ENCODE data around the gene PRR30.
"Not testable (repeated sequence)": the region's sequence is repeated elsewhere in the genome, so short reads cannot be mapped to it uniquely, and the experiment has no call there.

Gene PRR30

GRCh38 chr2:27128668-27129571, 10.3 kb downstream of the PRR30 start:
- peaks cover 34% of the 10 kb centered on the region for H3K36me3 ChIP-seq (replicated peaks)
- in situ Hi-C loops (cut with MboI; ENCODE audit: low sequenced_read_pairs): no loop called here
- no peak for DNase-seq (ENCODE audit: low spot score in 2 of 2)
- H3K27me3 ChIP-seq (ENCODE audit: low read depth): no peaks in the 10 kb centered on the region
- H3K4me3 ChIP-seq: no peak overlapping the region
- H3K9me3 ChIP-seq: no peaks in the 10 kb centered on the region
- H3K4me1 ChIP-seq: peaks cover 8% of the 10 kb centered on the region

GRCh38 chr2:27127883-27128667, 11.1 kb downstream of the PRR30 start:
- no peak for DNase-seq (ENCODE audit: low spot score in 2 of 2)
- Histone ChIP-seq H3K4me3 (no peak overlapping the region), H3K27me3 (ENCODE audit: low read depth) (no peaks in the 10 kb centered on the region), H3K4me1 (peaks cover 7% of the 10 kb centered on the region), H3K36me3 (replicated peaks) (peaks cover 34% of the 10 kb centered on the region), H3K9me3 (no peaks in the 10 kb centered on the region)
- in situ Hi-C loops (cut with MboI; ENCODE audit: low sequenced_read_pairs): no loop called here

DNA sequence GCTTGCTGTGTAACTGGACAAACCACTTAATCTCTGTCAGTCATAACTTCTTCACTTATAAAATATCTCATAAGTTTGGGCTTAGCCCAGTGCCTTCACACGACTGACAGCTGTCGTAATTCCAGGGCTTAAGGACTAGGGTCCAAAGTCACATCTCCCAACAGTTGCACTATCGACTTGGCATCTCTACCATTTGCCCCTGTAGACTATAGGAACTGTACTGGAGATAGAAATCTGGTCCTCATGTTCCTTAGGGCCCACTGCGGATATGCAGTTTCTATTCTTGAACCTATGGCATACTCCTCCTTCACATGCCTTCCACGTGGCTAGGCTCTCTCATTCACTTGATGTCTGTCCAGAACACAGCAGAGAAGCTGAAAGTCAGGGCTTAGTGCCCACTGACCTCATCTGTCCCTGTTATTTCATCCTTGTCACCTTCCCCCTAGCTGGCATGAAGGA, 12.9 kb downstream of the PRR30 start:
- H3K4me3 ChIP-seq: no peak overlapping the region
- peaks cover 7% of the 10 kb centered on the region for H3K4me1 ChIP-seq
- peaks cover 16% of the 10 kb centered on the region for H3K36me3 ChIP-seq (replicated peaks)
- DNase-seq (ENCODE audit: low spot score in 2 of 2): no peak
- in situ Hi-C loops (cut with MboI; ENCODE audit: low sequenced_read_pairs): no loop called here
- H3K27me3 ChIP-seq (ENCODE audit: low read depth): no peaks in the 10 kb centered on the region
- H3K9me3 ChIP-seq: no peaks in the 10 kb centered on the region

DNA sequence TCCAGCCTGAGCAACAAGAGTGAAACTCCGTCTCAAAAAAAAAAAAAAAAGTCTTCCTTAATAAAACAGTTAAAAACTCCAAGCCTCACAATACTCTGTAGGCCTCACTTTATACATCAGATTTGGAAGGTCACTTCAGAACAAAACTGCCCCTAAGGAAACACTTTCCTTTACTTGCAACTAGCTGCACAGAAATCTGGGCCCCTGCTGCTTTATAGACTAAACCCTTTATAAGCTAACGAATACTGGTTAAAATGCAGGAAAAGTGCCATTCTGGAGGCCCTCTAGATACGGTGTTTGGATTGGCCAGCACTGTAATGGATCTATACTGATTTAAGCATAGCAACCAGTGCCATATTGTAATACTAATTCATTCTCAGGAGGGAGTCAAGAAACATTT, 14.1 kb downstream of the PRR30 start:
- Histone ChIP-seq H3K9me3 (no peaks in the 10 kb centered on the region), H3K4me3 (no peak overlapping the region), H3K27me3 (ENCODE audit: low read depth) (no peaks in the 10 kb centered on the region), H3K36me3 (replicated peaks) (peaks cover 6% of the 10 kb centered on the region), H3K4me1 (peaks cover 7% of the 10 kb centered on the region)
- no peak for DNase-seq (ENCODE audit: low spot score in 2 of 2)
- in situ Hi-C loops (cut with MboI; ENCODE audit: low sequenced_read_pairs): no loop called here

DNA sequence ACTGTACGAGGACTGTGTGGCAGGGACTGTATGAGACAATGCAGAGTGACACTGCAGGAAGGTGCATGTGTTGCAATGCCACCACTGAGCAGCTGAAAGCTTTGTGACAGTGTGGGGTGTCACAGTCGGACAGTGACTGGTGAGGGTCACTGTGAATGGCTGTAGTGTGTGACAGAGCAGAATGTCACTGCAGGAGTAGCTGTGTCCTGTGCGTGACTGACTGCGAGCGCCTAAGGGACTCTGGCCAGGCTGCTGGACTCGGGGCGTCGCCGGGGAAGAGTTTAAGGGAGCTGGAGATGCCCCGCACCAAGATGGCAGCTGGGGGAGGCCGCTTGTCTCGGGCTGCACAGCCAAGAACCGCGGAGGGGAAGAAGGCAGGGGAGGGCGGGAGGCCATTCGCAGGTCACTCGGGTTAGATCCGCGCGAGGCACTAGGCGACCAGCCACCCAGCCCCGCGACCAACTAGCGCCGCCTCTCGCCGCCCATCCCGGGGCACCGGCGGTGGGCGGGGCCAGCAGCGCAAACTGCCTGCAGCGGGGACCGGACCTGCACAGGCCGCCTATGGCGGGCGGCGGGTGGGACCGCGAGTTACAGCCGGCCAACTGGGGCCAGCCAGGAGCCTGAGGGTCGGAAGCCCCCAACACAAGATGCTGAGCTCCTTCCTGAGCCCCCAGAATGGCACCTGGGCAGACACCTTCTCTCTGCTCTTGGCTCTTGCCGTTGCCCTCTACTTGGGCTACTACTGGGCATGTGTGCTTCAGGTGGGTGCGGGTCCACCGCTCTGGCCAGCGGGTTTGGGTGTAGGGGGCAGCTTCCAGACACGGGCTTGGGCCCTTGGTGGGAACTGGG, 15.7 kb downstream of the PRR30 start, which contains the start of gene ABHD1:
Gene ABHD1, plus strand, starts transcription at position 514 of the 849 bp plus-strand sequence. Its CDS starts 134 bp downstream, at position 648.
- no peaks in the 10 kb centered on the region for H3K9me3 ChIP-seq
- DNase-seq (ENCODE audit: low spot score in 2 of 2): peak; percentile 41 to 80
- peaks cover 11% of the 10 kb centered on the region for H3K4me1 ChIP-seq
- H3K36me3 ChIP-seq (replicated peaks): peaks cover 1% of the 10 kb centered on the region; the same call in 1 of the 2 replicates
- H3K27me3 ChIP-seq (ENCODE audit: low read depth): no peaks in the 10 kb centered on the region
- peak within 1 kb of the TSS; percentile 39 for H3K4me3 ChIP-seq
- in situ Hi-C loops (cut with MboI; ENCODE audit: low sequenced_read_pairs): no loop called here

DNA sequence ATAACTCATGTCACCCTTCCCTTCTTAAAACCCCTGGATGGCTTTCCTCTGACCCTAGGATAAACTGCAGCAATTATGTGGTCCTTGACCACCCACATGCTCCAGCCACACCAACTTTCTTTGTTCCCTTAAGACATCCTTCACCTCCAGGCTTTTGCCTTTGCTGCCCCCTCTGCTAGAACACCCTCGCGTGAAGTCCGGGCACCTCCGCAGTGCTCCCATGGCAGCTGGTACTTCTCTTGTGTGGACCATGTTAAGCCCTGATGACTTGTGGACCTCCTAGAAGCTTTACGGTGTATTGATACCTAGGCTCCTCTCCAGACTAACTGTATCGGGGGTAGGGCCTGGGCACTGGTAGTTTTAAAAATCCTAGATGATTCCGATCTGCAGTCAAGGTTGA, 16.4 kb downstream of the PRR30 start:
- H3K36me3 ChIP-seq (replicated peaks): no peaks in the 10 kb centered on the region
- DNase-seq (ENCODE audit: low spot score in 2 of 2): no peak
- H3K4me3 ChIP-seq: no peak overlapping the region
- H3K27me3 ChIP-seq (ENCODE audit: low read depth): no peaks in the 10 kb centered on the region
- no peaks in the 10 kb centered on the region for H3K9me3 ChIP-seq
- in situ Hi-C loops (cut with MboI; ENCODE audit: low sequenced_read_pairs): no loop called here
- H3K4me1 ChIP-seq: peaks cover 11% of the 10 kb centered on the region

GRCh38 chr2:27121906-27122305, 17.3 kb downstream of the PRR30 start:
- Histone ChIP-seq H3K36me3 (replicated peaks) (no peaks in the 10 kb centered on the region), H3K9me3 (no peaks in the 10 kb centered on the region), H3K27me3 (ENCODE audit: low read depth) (no peaks in the 10 kb centered on the region), H3K4me1 (peaks cover 11% of the 10 kb centered on the region), H3K4me3 (no peak overlapping the region)
- DNase-seq (ENCODE audit: low spot score in 2 of 2): no peak
- in situ Hi-C loops (cut with MboI; ENCODE audit: low sequenced_read_pairs): no loop called here

DNA sequence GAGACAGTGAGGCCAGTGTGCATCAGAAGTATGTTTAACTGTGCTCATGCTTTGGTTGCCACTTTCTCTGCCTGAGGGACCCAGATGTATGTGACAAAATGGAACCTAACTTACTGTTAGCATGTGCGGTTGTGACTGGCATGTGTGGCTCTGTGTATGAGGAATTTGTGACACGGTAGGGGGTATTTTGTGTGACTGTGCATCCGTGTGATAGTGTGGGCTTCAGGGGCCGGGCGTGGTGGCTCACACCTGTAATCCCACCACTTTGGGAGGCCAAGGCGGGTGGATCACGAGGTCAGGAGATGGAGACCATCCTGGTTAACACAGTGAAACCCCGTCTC, 19.9 kb downstream of the PRR30 start:
- H3K27me3 ChIP-seq (ENCODE audit: low read depth); in situ Hi-C loops (cut with MboI; ENCODE audit: low sequenced_read_pairs); H3K4me3 ChIP-seq; H3K36me3 ChIP-seq (replicated peaks); DNase-seq (ENCODE audit: low spot score in 2 of 2); H3K9me3 ChIP-seq: not testable (repeated sequence)
- peaks cover 11% of the 10 kb centered on the region for H3K4me1 ChIP-seq

- in situ Hi-C loops (cut with MboI; ENCODE audit: low sequenced_read_pairs): no loop called here
- H3K4me3 ChIP-seq: peak within 1 kb of the TSS; percentile 30
- peak in 1 of 2 experiments; percentile 58 for DNase-seq (ENCODE audit: low spot score in 2 of 2)
- H3K36me3 ChIP-seq (replicated peaks): no peaks in the 10 kb centered on the region
- H3K9me3 ChIP-seq: no peaks in the 10 kb centered on the region
- no peaks in the 10 kb centered on the region for H3K27me3 ChIP-seq (ENCODE audit: low read depth)
- H3K4me1 ChIP-seq: peaks cover 8% of the 10 kb centered on the region
Observed at GRCh38 chr2:27118525-27119329, 20.5 kb downstream of the PRR30 start, which contains the start of gene CGREF1. TSS of gene CGREF1 (minus strand) at chr2:27119128. CDS start at chr2:27104366, 14,762 bp downstream.

DNA sequence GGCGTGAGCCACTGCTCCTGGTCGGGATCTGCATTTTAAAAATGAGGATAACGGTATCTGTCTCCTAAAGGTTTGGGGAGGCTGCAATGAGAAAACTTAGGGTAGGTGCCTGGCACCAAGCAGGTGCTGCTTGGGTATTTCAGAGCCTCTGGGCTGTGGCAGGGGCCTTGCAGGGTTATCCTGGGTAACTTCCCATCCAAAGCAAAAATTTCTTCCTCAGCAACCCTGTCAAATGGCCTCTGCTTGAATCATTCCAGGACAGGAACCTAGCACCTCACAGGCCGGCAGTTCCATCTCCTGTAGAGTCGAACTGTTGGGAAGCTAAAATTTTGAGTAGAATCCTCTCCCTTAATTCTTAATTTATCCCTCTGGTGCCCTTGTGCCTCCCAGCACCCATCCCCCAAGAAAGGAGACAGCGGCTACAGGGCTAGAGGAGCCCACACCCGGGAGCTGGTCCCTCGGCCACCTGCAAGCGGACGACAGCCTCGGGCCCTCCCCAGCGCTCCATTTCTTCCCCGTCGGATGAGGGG, 21.1 kb downstream of the PRR30 start:
- in situ Hi-C loops (cut with MboI; ENCODE audit: low sequenced_read_pairs): no loop called here
- Histone ChIP-seq H3K4me3 (peak overlapping the region; percentile 30), H3K27me3 (ENCODE audit: low read depth) (no peaks in the 10 kb centered on the region)

GRCh38 chr2:27115519-27115918, 23.7 kb downstream of the PRR30 start:
- DNase-seq (ENCODE audit: low spot score in 2 of 2): no peak
- Histone ChIP-seq H3K27me3 (ENCODE audit: low read depth) (no peaks in the 10 kb centered on the region), H3K36me3 (replicated peaks) (no peaks in the 10 kb centered on the region), H3K4me3 (no peak overlapping the region), H3K4me1 (peaks cover 4% of the 10 kb centered on the region), H3K9me3 (no peaks in the 10 kb centered on the region)
- in situ Hi-C loops (cut with MboI; ENCODE audit: low sequenced_read_pairs): no loop called here

More for the DNA sequence above, 21.1 kb downstream of the PRR30 start:
- H3K4me1 ChIP-seq: peaks cover 4% of the 10 kb centered on the region
- no peaks in the 10 kb centered on the region for H3K36me3 ChIP-seq (replicated peaks)
- no peaks in the 10 kb centered on the region for H3K9me3 ChIP-seq
- no peak for DNase-seq (ENCODE audit: low spot score in 2 of 2)

DNA sequence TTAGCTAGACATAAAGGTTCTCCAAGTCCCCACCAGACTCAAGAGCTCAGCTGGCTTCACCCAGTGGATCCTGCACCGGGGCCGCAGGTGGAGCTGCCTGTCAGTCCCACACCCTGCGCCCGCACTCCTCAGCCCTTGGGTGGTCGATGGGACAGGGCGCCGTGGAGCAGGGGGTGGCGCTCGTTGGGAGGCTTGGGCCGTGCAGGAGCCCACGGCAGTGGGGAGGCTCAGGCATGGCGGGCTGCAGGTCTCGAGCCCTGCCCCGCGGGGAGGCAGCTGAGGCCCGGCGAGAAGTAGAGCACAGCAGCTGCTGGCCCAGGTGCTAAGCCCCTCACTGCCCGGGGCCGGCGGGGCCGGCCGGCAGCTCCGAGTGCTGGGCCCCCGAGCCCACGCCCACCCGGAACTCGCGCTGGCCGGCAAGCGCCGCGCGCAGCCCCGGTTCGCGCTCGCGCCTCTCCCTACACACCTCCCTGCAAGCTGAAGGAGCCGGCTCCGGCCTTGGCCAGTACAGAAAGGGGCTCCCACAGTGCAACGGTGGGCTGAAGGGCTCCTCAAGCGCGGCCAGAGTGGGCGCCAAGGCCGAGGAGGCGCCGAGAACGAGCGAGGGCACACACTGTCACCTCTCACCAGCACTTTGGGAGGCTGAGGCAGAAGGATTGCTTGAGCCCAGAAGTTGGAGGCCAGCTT, 27.7 kb downstream of the PRR30 start:
- H3K9me3 ChIP-seq; in situ Hi-C loops (cut with MboI; ENCODE audit: low sequenced_read_pairs); H3K4me1 ChIP-seq; H3K27me3 ChIP-seq (ENCODE audit: low read depth); H3K4me3 ChIP-seq; DNase-seq (ENCODE audit: low spot score in 2 of 2); H3K36me3 ChIP-seq (replicated peaks): not testable (repeated sequence)

Data from HAP-1 (cell line).